Adrenal gland (tissue), 5 donors: ENCODE measurements around the gene LAMTOR1.

ENCODE experiments used
- CTCF ChIP-seq, 6 experiments: fragments of 450-650 bp in 4 of 6; fragments of 200-600 bp in 2 of 6; sonication (generic) in 1 of 6; IDR thresholded peaks; 1 replicate in 5 of 6; 2 replicates in 1 of 6; pipeline versions ENCODE4 v1.5.1 to v1.8.0; 2016 to 2021; ENCODE audit warnings: antibody characterized with exemption in 6 of 6, mild to moderate bottlenecking in 2 of 6, moderate library complexity in 1 of 6
- POLR2A ChIP-seq, 2 donors: fragments of 450-650 bp; IDR thresholded peaks; one replicate each; pipeline ENCODE4 v1.6.1; 2017; ENCODE audit warnings: antibody characterized with exemption in 2 of 2, mild to moderate bottlenecking in 2 of 2, moderate library complexity in 1 of 2
- donor health status: DM: no; HTN: no; CAD: no.

GRCh38 chr11:72069787-72070251, 33.3 kb downstream of the LAMTOR1 start:
- no peak for TF ChIP-seq CTCF (IDR thresholded peaks at IDR 0.05)
- TF ChIP-seq POLR2A (IDR thresholded peaks at IDR 0.05), result peak; percentile 11 to 80
